K562 (cell line): Measurements from ENCODE around the gene WDR64. TPM values are rescaled to one million over a fixed set of nuclear protein-coding genes. Genes with fewer than 3 reads are reported as not detected.

Experiments
- GABPB2 ChIP-seq: fragments of 250-450 bp; sonication (Bioruptor Pico); conservative IDR thresholded peaks from 2 replicates; pipeline ENCODE4 v1.5.1; 2021; ENCODE audit warnings: mild to moderate bottlenecking
- JUN ChIP-seq, 2 experiments: sonication (generic) in 1 of 2; formaldehyde crosslinking in 1 of 2; IDR thresholded peaks; 2 replicates each; pipeline versions ENCODE4 v1.6.1 to v1.8.0; 2012 to 2022; ENCODE audit warnings: borderline replicate concordance in 2 of 2, mild to moderate bottlenecking in 2 of 2, improper control_type of control experiment in 1 of 2, low read depth in 1 of 2, low read length in 1 of 2, missing genetic modification reagents in 1 of 2
- LEF1 ChIP-seq: fragments of 450-650 bp; IDR thresholded peaks from 2 replicates; pipeline ENCODE4 v1.6.1; 2016; ENCODE audit warnings: mild to moderate bottlenecking
- MTA3 ChIP-seq: fragments of 450-650 bp; formaldehyde crosslinking; IDR thresholded peaks from 2 replicates; pipeline ENCODE4 v1.6.1; 2017; ENCODE audit warnings: mild to moderate bottlenecking, borderline replicate concordance
- NEUROD1 ChIP-seq: fragments of 150-350 bp; IDR thresholded peaks from 2 replicates; pipeline ENCODE4 v1.6.1; 2014; ENCODE audit warnings: borderline replicate concordance, low read length, low read depth; ENCODE audit not compliant: partially characterized antibody
- NFIC ChIP-seq: fragments of 450-650 bp; IDR thresholded peaks from 2 replicates; pipeline ENCODE4 v1.6.1; 2017; ENCODE audit warnings: mild to moderate bottlenecking, inconsistent platforms
- NFRKB ChIP-seq: fragments of 450-650 bp; IDR thresholded peaks from 2 replicates; pipeline ENCODE4 v1.6.1; 2016; ENCODE audit warnings: low read depth
- NKRF ChIP-seq: fragments of 450-650 bp; IDR thresholded peaks from 2 replicates; pipeline ENCODE4 v1.6.1; 2016; ENCODE audit warnings: borderline replicate concordance
- PHB2 ChIP-seq: fragments of 450-650 bp; IDR thresholded peaks from 2 replicates; pipeline ENCODE4 v1.6.1; 2017; ENCODE audit warnings: low read depth
- RBM34 ChIP-seq: fragments of 200-400 bp; formaldehyde crosslinking; IDR thresholded peaks from 2 replicates; pipeline ENCODE4 v1.6.1; 2018; ENCODE audit warnings: low read length, borderline replicate concordance; ENCODE audit not compliant: insufficient read depth
- RHOXF2B ChIP-seq: fragments of 250-450 bp; sonication (Bioruptor Pico); conservative IDR thresholded peaks from 2 replicates; pipeline ENCODE4 v1.5.1; 2021
- SIX5 ChIP-seq, 2 experiments: IDR thresholded peaks; 2 replicates each; pipeline ENCODE4 v1.6.1; 2011; ENCODE audit warnings: low read length in 2 of 2, borderline replicate concordance in 1 of 2, low read depth in 1 of 2, mild to moderate bottlenecking in 1 of 2, moderate library complexity in 1 of 2; ENCODE audit not compliant: insufficient read depth in 1 of 2
- SMARCA4 ChIP-seq: fragments of 450-650 bp; IDR thresholded peaks from 2 replicates; pipeline ENCODE4 v1.6.1; 2016
- SMARCE1 ChIP-seq: fragments of 450-650 bp; IDR thresholded peaks from 2 replicates; pipeline ENCODE4 v1.7.1; 2016; ENCODE audit warnings: mild to moderate bottlenecking
- THRAP3 ChIP-seq: fragments of 450-650 bp; IDR thresholded peaks from 2 replicates; pipeline ENCODE4 v1.6.1; 2016; ENCODE audit warnings: mild to moderate bottlenecking, inconsistent platforms, borderline replicate concordance
- ZNF175 ChIP-seq: fragments of 200-800 bp; sonication (Bioruptor generic); IDR thresholded peaks from 2 replicates; pipeline ENCODE4 v1.6.1; 2016; ENCODE audit warnings: low read depth, mild to moderate bottlenecking, missing genetic modification characterization, missing compliant biosample characterization
- ZNF24 ChIP-seq: fragments of 450-650 bp; IDR thresholded peaks from 2 replicates; pipeline ENCODE4 v1.6.1; 2016
- ZNF384 ChIP-seq: IDR thresholded peaks from 2 replicates; pipeline ENCODE4 v1.6.1; 2012; ENCODE audit warnings: low read depth, low read length, improper control_type of control experiment
- ZNF592 ChIP-seq: fragments of 450-650 bp; IDR thresholded peaks from 2 replicates; pipeline ENCODE4 v1.6.1; 2017; ENCODE audit warnings: antibody characterized with exemption, mild to moderate bottlenecking
- polyA plus RNA-seq, 8 experiments: library from polyadenylated mRNA; depleted of rRNA in 4 of 8; stranded (reverse) in 5 of 8; unstranded in 3 of 8; fragments of >200 nt; fragmentation: Nextera tagmentation in 2 of 8; fragmentation: Illumina TruSeq in 1 of 8; extraction: Ambion mirVana in 2 of 8; extraction: Trizol in 1 of 8; gene quantifications; 2 replicates each; pipeline versions ENCODE4 v1.2.1 to v1.2.3, GENCODE V29; 2011 to 2014; ENCODE audit warnings: inconsistent platforms in 1 of 8, missing spikeins in 1 of 8
- total RNA-seq, 7 experiments: library from RNA; depleted of rRNA in 6 of 7; stranded (reverse); fragments of >200 nt in 6 of 7; fragmentation: Illumina TruSeq in 2 of 7; extraction: Trizol in 2 of 7; gene quantifications; 2 replicates each; pipeline versions ENCODE4 v1.2.1 to v1.2.3, GENCODE V29; 2011 to 2021; ENCODE audit warnings: low replicate concordance in 1 of 7
- TF ChIP-seq, protein P1 (sequence below): sonication (generic); formaldehyde crosslinking; IDR thresholded peaks from 2 replicates; pipeline ENCODE4 v1.9.0; 2022; ENCODE audit warnings: mild to moderate bottlenecking, missing genetic modification reagents
- TF ChIP-seq, protein P2 (sequence below): sonication (generic); formaldehyde crosslinking; IDR thresholded peaks from 2 replicates; pipeline ENCODE4 v1.8.1; 2022; ENCODE audit warnings: missing genetic modification reagents

The WDR64 gene
- total and polyA plus RNA-seq, 9 of the 15 experiments (the other 6 are each of a cell fraction or from before 2014, with no cell fraction given): 0.06 to 0.29 (median 0.19) TPM; not detected in 5

DNA sequence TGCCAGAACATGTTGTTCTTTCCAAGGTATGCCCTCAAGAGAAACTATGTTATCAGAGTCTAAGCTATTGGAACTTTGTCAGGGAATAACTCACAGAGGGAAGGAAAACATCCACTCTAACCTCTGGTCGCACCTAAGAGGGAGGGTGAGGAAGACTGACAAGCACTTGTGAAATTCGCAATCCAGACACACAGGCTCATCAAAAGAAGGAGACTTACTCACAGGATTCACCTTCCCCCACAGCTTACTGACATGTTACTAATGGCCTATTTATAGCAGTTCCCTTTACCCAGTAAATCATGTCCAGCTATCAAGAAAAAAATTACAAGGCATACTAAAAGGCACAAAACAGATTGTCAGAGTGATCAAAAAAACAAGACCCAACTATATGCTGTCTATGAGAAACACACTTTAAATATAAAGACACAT, 36.9 kb downstream of the WDR64 start (continued):
- no peak for TF ChIP-seq NFIC
- TF ChIP-seq, protein P1, sequence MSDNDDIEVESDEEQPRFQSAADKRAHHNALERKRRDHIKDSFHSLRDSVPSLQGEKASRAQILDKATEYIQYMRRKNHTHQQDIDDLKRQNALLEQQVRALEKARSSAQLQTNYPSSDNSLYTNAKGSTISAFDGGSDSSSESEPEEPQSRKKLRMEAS (CRISPR knock-in tag): no peak
- TF ChIP-seq MTA3: no peak
- peak; percentile 35; the same call in 1 of the 2 replicates for TF ChIP-seq ZNF384
- TF ChIP-seq, protein P2, sequence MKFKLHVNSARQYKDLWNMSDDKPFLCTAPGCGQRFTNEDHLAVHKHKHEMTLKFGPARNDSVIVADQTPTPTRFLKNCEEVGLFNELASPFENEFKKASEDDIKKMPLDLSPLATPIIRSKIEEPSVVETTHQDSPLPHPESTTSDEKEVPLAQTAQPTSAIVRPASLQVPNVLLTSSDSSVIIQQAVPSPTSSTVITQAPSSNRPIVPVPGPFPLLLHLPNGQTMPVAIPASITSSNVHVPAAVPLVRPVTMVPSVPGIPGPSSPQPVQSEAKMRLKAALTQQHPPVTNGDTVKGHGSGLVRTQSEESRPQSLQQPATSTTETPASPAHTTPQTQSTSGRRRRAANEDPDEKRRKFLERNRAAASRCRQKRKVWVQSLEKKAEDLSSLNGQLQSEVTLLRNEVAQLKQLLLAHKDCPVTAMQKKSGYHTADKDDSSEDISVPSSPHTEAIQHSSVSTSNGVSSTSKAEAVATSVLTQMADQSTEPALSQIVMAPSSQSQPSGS (CRISPR knock-in tag): no peak
- TF ChIP-seq SMARCA4: 0 out of 2 replicates have a peak, but pooled peaks have one; percentile 11
- no peak for TF ChIP-seq RHOXF2B (CRISPR knock-in tag)
- TF ChIP-seq NFRKB: 0 out of 2 replicates have a peak, but pooled peaks have one; percentile 19
- TF ChIP-seq ZNF592: peak; percentile 26; the same call in 1 of the 2 replicates
- no peak for TF ChIP-seq THRAP3
- no peak for TF ChIP-seq RBM34
- TF ChIP-seq SMARCE1: 0 out of 2 replicates have a peak, but pooled peaks have one; percentile 23
- TF ChIP-seq LEF1: peak; percentile 85; the same call in 1 of the 2 replicates
- TF ChIP-seq JUN (IDR thresholded peaks at IDR 0.05; ENCODE audit: borderline replicate concordance, low read depth, low read length): peak; percentile 56; the same call in 1 of the 2 replicates
- TF ChIP-seq JUN (CRISPR knock-in tag; IDR thresholded peaks at IDR 0.05; ENCODE audit: borderline replicate concordance): no peak
- no peak for TF ChIP-seq PHB2
- no peak for TF ChIP-seq NEUROD1
- TF ChIP-seq ZNF175 (CRISPR knock-in tag): no peak
- no peak for TF ChIP-seq ZNF24
- TF ChIP-seq SIX5 (IDR thresholded peaks at IDR 0.05; ENCODE audit: borderline replicate concordance in 1 of 2, insufficient read depth in 1 of 2, low read depth in 1 of 2, low read length in 2 of 2): no peak
- TF ChIP-seq GABPB2 (CRISPR knock-in tag): no peak
- TF ChIP-seq NKRF: no peak
